Natural killer cell (primary cell): ENCODE results near the gene TMBIM6. TPM values are rescaled to one million over a fixed set of nuclear protein-coding genes. Genes with fewer than 3 reads are reported as not detected.

Experiments used
- ATAC-seq, 3 donors: fragments of 150-1000 bp in 2 of 3; fragments of 200-7000 bp in 1 of 3; cut with Tn5 transposase; 1 replicate in 1 of 3; 2 replicates in 2 of 3; pipeline ENCODE4 v1.10.0; 2021; ENCODE audit warnings: mild to moderate bottlenecking in 2 of 3, moderate library complexity in 2 of 3
- DNase-seq, 2 donors: peaks; one replicate each; pipeline versions ENCODE4 v3.0.0 to v3.0.0-alpha.2; 2013 to 2021; ENCODE audit warnings: mixed read lengths in 1 of 2
- H3K27ac ChIP-seq: one replicate; pipeline ENCODE4 v1.5.1; 2013; ENCODE audit warnings: mild to moderate bottlenecking, low read length
- H3K27me3 ChIP-seq: one replicate; pipeline ENCODE4 v1.6.1; 2013; ENCODE audit warnings: low read length; ENCODE audit not compliant: control insufficient read depth, insufficient read depth
- H3K36me3 ChIP-seq: one replicate; pipeline ENCODE4 v1.6.1; 2013; ENCODE audit warnings: low read length; ENCODE audit not compliant: control insufficient read depth, insufficient read depth
- H3K4me1 ChIP-seq: one replicate; pipeline ENCODE4 v1.6.1; 2013; ENCODE audit warnings: low read length; ENCODE audit not compliant: control insufficient read depth, insufficient read depth
- H3K4me3 ChIP-seq: one replicate; pipeline ENCODE4 v1.5.1; 2013; ENCODE audit warnings: low read length
- H3K9me3 ChIP-seq: one replicate; pipeline ENCODE4 v1.6.1; 2013; ENCODE audit warnings: low read length; ENCODE audit not compliant: control insufficient read depth, insufficient read depth
- H3K27ac Mint-ChIP-seq, 2 donors: one replicate each; pipeline ENCODE4 v1.8.0; 2022; ENCODE audit warnings: mild to moderate bottlenecking in 2 of 2, mixed read lengths in 2 of 2, moderate library complexity in 1 of 2
- H3K27me3 Mint-ChIP-seq, 2 donors: one replicate each; pipeline ENCODE4 v1.8.0; 2022; ENCODE audit warnings: low read depth in 2 of 2, mixed read lengths in 2 of 2
- H3K36me3 Mint-ChIP-seq: one replicate; pipeline ENCODE4 v1.8.0; 2022; ENCODE audit warnings: mixed read lengths
- H3K4me1 Mint-ChIP-seq, 2 donors: one replicate each; pipeline ENCODE4 v1.8.0; 2022; ENCODE audit warnings: mixed read lengths in 2 of 2
- H3K4me3 Mint-ChIP-seq: one replicate; pipeline ENCODE4 v1.8.0; 2022; ENCODE audit warnings: mild to moderate bottlenecking, moderate library complexity, mixed read lengths
- H3K9me3 Mint-ChIP-seq, 2 donors: one replicate each; pipeline ENCODE4 v1.8.0; 2022; ENCODE audit warnings: mixed read lengths in 2 of 2
- WGBS: methylation state at CpG from one replicate; pipeline ENCODE4 v1.1.7; 2013; ENCODE audit warnings: missing lambda C conversion rate; ENCODE audit not compliant: insufficient coverage; 5-methylcytosine and 5-hydroxymethylcytosine counted together
- intact Hi-C: fragments of 100-400 bp; cut with micrococcal nuclease; formaldehyde crosslinking; loops from one replicate; pipeline ENCODE4 v1.14.2; 2022
- total RNA-seq, 4 donors: library from RNA; stranded (reverse); fragments of 120-200 nt in 1 of 4; gene quantifications; one replicate each; pipeline versions ENCODE4 v1.2.3 to v1.2.4, GENCODE V29; 2013 to 2022
- TF ChIP-seq, protein P1 (sequence below): fragments of 200-600 bp; IDR thresholded peaks from one replicate; pipeline ENCODE4 v1.8.0; 2022; ENCODE audit warnings: antibody characterized with exemption

The TMBIM6 gene
- total RNA-seq, 3 donors from 2014 or later (not counting 1 experiment from before 2014, with no cell fraction given): 326 to 375 (median 366) TPM

DNA sequence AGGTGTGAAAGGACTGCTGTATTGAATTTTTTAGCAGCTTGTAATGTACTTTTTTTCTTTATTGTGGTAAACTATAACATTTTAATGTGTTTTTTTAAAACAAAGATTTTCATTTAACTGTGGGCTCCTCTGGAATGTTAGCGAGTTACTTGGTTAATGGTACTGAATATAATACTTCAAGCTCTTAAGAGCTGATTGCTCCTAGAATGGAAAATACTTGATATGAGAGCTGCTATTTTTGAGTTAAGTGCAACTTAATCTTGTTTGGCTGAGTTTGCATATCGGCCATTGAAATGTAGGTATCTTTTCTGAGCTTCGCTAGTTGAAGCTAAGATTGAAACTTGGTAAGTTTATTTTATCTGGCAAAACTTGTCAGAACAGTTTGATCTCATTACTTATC is 7.4 kb downstream of the TMBIM6 start:
- Histone ChIP-seq H3K27ac (no peak overlapping the region), H3K4me1 (peaks cover 41% of the 10 kb centered on the region), H3K27me3 (no peaks in the 10 kb centered on the region), H3K36me3 (peaks cover 27% of the 10 kb centered on the region), H3K9me3 (no peaks in the 10 kb centered on the region), H3K4me3 (no peak overlapping the region)
- Mint-ChIP-seq H3K27ac (peak overlapping the region; percentile 76 to 100), H3K27me3 (no peaks in the 10 kb centered on the region), H3K9me3 (no peaks in the 10 kb centered on the region), H3K4me1 (peaks cover 64 to 69% of the 10 kb centered on the region in 2 donors), H3K4me3 (peak overlapping the region; percentile 4), H3K36me3 (peaks cover 8% of the 10 kb centered on the region)
- TF ChIP-seq, protein P1, sequence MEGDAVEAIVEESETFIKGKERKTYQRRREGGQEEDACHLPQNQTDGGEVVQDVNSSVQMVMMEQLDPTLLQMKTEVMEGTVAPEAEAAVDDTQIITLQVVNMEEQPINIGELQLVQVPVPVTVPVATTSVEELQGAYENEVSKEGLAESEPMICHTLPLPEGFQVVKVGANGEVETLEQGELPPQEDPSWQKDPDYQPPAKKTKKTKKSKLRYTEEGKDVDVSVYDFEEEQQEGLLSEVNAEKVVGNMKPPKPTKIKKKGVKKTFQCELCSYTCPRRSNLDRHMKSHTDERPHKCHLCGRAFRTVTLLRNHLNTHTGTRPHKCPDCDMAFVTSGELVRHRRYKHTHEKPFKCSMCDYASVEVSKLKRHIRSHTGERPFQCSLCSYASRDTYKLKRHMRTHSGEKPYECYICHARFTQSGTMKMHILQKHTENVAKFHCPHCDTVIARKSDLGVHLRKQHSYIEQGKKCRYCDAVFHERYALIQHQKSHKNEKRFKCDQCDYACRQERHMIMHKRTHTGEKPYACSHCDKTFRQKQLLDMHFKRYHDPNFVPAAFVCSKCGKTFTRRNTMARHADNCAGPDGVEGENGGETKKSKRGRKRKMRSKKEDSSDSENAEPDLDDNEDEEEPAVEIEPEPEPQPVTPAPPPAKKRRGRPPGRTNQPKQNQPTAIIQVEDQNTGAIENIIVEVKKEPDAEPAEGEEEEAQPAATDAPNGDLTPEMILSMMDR: no peak
- DNase-seq (no peak), ATAC-seq (no peak)
- intact Hi-C loops: no loop called here
- 78% methylated on average over 3 of the region's 3 CpGs for WGBS

DNA sequence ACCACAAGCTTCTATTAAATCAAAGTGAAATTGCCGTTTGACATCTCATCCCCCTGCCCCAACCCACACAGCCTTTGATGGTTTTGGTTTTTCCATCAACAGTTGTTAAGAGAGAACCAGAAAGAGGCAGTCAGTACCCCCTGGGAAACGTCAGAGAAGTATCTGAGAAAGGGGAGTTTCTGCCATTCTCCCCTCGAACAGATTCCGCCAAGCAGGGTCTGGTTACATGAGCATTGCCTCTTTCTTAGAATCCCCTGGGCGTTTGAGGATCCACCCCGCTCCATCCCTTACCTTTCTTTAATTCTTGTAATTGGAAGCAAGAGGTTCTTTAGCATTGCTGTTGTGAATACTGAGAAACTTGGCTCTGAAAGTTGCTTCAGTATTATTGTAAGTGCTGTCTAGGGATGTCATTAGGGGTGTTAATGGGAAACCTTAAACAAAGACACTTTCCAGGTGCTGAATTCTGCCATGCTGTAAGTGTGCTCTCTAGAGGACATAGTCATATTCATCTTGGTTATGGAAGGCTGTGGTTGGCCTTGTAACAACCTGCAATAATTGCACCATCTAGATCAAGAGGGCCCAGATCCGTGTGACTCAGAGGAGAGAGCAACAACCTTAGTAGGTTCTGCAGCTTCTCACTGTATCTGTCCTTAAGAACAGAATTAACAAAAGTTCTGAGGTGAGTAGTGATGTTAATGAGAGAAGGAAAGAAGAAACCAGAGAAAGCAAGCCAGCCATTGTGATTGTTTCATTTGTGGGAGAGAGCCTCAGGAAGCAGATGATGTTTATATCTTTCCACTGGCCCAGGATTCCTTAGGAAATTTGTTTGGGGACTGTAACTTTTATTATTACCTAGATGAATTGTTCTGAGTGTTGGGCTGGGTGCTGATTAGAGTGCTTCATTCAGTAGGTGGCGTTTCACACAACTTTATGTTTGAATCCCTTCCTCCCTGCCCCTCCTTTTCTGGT is 9.0 kb downstream of the TMBIM6 start:
- WGBS: 27% methylated on average over 5 of the region's 8 CpGs
- ATAC-seq (peak; percentile 69 to 88 (median 75)), DNase-seq (peak in 1 of 2 donors; percentile 55)
- Mint-ChIP-seq H3K36me3 (peaks cover 14% of the 10 kb centered on the region), H3K27ac (peak overlapping the region; percentile 76 to 100), H3K27me3 (no peaks in the 10 kb centered on the region), H3K4me1 (peaks cover 56 to 62% of the 10 kb centered on the region in 2 donors), H3K9me3 (no peaks in the 10 kb centered on the region), H3K4me3 (peak overlapping the region; percentile 58)
- Histone ChIP-seq H3K9me3 (no peaks in the 10 kb centered on the region), H3K27ac (peak overlapping the region; percentile 24), H3K36me3 (peaks cover 33% of the 10 kb centered on the region), H3K4me3 (no peak overlapping the region), H3K4me1 (peaks cover 36% of the 10 kb centered on the region), H3K27me3 (no peaks in the 10 kb centered on the region)
- intact Hi-C loops: no loop called here
- TF ChIP-seq, protein P1: no peak

DNA sequence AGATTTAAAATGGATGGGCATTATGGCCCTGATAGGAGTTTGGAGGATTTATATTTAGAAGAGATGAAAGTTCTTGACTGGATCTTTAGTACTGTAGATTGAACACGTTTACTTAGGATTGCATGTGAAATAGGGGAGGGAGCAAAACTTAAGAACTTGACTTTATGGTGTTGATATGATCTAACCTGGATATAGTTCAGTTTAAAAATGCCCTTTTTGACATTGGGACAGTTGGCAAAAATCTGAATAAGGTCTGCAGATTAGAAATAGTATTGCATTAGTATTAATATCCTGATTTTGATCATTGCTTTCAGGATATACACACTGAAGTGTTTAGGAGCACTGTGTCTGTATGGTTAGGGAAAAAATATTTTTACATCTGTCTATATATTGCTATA is 9.6 kb downstream of the TMBIM6 start:
- no peaks in the 10 kb centered on the region for H3K9me3 Mint-ChIP-seq
- no peaks in the 10 kb centered on the region for H3K27me3 ChIP-seq
- TF ChIP-seq, protein P1: no peak
- no peak overlapping the region for H3K27ac ChIP-seq
- peaks cover 14% of the 10 kb centered on the region for H3K36me3 Mint-ChIP-seq
- DNase-seq (no peak), ATAC-seq (no peak)
- H3K4me1 Mint-ChIP-seq: peaks cover 56 to 62% of the 10 kb centered on the region in 2 donors
- no peak overlapping the region for H3K4me3 ChIP-seq
- peak overlapping the region; percentile 58 for H3K4me3 Mint-ChIP-seq
- no peaks in the 10 kb centered on the region for H3K9me3 ChIP-seq
- peaks cover 40% of the 10 kb centered on the region for H3K36me3 ChIP-seq
- intact Hi-C loops: no loop called here
- H3K4me1 ChIP-seq: peaks cover 36% of the 10 kb centered on the region
- no peaks in the 10 kb centered on the region for H3K27me3 Mint-ChIP-seq
- peak overlapping the region; percentile 76 to 100 for H3K27ac Mint-ChIP-seq
- 61% methylated on average over 1 of the region's 1 CpG for WGBS
